ENCODE results near the gene MED19. TPM values are rescaled to one million over a fixed set of nuclear protein-coding genes. Genes with fewer than 3 reads are reported as not detected.
A peak's percentile ranks its signal among the peaks of the same experiment; 100 is the strongest.

The MED19 gene
- total RNA-seq, 1 donor from 2014 or later = 14.6 TPM

DNA sequence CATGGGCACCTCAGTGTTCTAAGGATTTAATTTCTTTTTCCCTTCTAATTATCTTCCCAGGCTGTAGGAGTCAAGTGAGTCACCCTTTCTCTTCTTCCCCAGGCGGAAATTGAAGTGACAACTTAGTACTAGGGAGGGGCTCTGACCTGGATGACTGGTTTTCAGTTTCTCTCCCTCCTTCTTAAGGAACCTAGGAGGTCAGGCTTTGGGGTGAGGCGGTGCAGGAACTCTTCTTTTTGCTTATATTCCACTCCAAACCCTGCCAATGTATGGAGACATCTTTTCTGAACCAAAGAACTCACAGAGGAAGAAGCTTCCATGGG, 31.5 kb downstream of the MED19 start:
- Mint-ChIP-seq H3K36me3 (ENCODE audit: low read depth) (peaks cover 73% of the 10 kb centered on the region), H3K4me3 (no peak overlapping the region), H3K4me1 (peaks cover 18% of the 10 kb centered on the region), H3K9me3 (no peaks in the 10 kb centered on the region), H3K27me3 (no peaks in the 10 kb centered on the region), H3K27ac (no peak overlapping the region)
- TF ChIP-seq, protein P1, sequence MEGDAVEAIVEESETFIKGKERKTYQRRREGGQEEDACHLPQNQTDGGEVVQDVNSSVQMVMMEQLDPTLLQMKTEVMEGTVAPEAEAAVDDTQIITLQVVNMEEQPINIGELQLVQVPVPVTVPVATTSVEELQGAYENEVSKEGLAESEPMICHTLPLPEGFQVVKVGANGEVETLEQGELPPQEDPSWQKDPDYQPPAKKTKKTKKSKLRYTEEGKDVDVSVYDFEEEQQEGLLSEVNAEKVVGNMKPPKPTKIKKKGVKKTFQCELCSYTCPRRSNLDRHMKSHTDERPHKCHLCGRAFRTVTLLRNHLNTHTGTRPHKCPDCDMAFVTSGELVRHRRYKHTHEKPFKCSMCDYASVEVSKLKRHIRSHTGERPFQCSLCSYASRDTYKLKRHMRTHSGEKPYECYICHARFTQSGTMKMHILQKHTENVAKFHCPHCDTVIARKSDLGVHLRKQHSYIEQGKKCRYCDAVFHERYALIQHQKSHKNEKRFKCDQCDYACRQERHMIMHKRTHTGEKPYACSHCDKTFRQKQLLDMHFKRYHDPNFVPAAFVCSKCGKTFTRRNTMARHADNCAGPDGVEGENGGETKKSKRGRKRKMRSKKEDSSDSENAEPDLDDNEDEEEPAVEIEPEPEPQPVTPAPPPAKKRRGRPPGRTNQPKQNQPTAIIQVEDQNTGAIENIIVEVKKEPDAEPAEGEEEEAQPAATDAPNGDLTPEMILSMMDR (IDR thresholded peaks at IDR 0.05) = no peak
- CTCF ChIA-PET = no interaction called here
- intact Hi-C loops (cut with micrococcal nuclease) = no loop called here
- POLR2A ChIA-PET = no interaction called here
- no peak for ATAC-seq (ENCODE audit: low read depth)
- DNase-seq = no peak

DNA sequence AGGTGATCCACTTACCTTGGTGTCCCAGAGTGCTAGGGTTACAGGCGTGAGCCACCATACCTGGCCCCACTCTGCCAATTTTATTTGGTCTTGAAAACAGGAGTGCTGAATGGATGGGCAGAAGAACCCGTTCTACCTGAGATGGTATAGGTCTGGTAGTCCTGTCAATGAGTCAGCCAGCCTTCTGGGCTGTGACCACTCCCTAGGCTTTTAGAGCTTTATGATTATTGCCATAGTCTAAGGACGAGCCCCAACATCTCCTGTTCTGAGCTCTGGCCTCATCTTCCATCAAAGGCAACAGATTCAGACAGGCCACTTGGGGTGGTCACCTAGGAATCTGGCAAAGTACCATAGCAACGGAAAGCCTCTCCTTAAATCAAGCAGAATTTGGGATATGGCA, 32.6 kb downstream of the MED19 start:
- intact Hi-C loops (cut with micrococcal nuclease) = no loop called here
- H3K27ac Mint-ChIP-seq = no peak overlapping the region
- TF ChIP-seq, protein P1 (IDR thresholded peaks at IDR 0.05) = no peak
- POLR2A ChIA-PET = interaction anchor here (0.5 kb wide), 1 partner anchor 41 kb away, joined by 4 read pairs; no protein-coding TSS in a partner anchor
- H3K4me3 Mint-ChIP-seq = no peak overlapping the region
- ATAC-seq (ENCODE audit: low read depth) = no peak
- no peaks in the 10 kb centered on the region for H3K9me3 Mint-ChIP-seq
- no peak for DNase-seq
- CTCF ChIA-PET = no interaction called here
- H3K4me1 Mint-ChIP-seq = peaks cover 24% of the 10 kb centered on the region
- H3K27me3 Mint-ChIP-seq = no peaks in the 10 kb centered on the region
- peaks cover 71% of the 10 kb centered on the region for H3K36me3 Mint-ChIP-seq (ENCODE audit: low read depth)

DNA sequence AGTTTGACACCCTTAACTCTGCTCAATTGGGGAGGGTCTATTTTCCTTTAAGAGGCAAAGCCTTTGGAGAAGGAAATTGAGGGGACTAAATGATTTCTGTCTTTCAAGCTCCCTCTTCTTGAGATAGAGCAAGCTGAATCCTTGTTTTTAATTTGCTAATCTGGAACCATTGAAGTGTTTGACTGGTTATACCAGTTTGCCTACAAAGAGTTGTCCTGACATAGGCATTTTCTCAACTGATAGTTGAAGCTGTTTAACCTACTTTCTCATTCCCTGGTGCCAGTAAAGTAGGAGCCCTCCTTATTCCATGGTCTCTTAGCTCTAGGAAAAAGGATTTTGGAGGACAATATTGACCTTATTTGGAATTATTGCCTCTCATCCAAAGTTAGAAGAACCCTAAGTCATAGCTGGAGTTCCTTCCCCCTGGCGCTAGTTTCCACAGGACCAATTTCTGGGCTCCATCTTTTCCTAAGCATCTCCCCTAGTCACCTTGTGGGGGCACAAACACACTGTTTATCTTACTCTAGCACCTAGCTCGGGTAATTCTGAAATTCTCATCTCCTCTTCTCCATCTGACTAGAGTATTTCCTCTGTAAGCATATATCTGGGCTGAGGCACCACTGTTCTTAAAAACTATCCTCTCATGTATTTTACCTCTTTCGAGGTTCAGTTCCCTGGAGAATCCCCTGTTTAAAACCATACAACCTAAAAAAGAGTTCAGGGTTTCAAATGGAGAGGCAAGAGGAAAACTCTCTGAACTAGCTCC, 36.7 kb downstream of the MED19 start:
- peaks cover 41% of the 10 kb centered on the region for H3K4me1 Mint-ChIP-seq
- TF ChIP-seq, protein P1 (IDR thresholded peaks at IDR 0.05) = no peak
- peaks cover 71% of the 10 kb centered on the region for H3K36me3 Mint-ChIP-seq (ENCODE audit: low read depth)
- no peak overlapping the region for H3K27ac Mint-ChIP-seq
- POLR2A ChIA-PET = interaction anchor here (1.8 kb wide), 1 partner anchor 37 kb away, joined by 5 read pairs; the partner anchor contains the start of genes MED19 and TMX2
- DNase-seq (no peak), ATAC-seq (ENCODE audit: low read depth) (no peak)
- intact Hi-C loops (cut with micrococcal nuclease) = no loop called here
- no peaks in the 10 kb centered on the region for H3K9me3 Mint-ChIP-seq
- no peaks in the 10 kb centered on the region for H3K27me3 Mint-ChIP-seq
- no peak overlapping the region for H3K4me3 Mint-ChIP-seq
- CTCF ChIA-PET = no interaction called here

DNA sequence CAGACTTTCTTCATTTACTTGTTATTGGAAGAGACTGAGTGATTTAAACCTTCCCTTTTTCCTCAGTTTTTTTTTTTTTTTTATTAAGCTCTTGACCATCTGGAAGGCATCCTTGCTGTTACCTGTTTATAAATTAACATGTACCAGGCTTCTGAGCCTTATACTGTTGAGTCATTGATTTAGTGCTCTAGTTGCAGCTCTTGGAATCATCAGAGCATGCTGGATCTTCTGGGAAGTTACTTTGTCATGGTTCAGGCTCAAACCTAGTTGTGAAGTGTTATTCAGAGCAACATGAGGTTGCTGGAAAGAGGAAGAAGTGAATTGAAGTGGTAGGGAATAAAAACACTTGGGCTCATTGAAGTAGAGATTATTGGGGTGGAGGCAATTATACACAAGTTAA, 37.8 kb downstream of the MED19 start:
- Mint-ChIP-seq H3K27me3 (no peaks in the 10 kb centered on the region), H3K9me3 (no peaks in the 10 kb centered on the region), H3K4me1 (peaks cover 50% of the 10 kb centered on the region), H3K27ac (no peak overlapping the region), H3K36me3 (ENCODE audit: low read depth) (peaks cover 70% of the 10 kb centered on the region), H3K4me3 (no peak overlapping the region)
- ATAC-seq (ENCODE audit: low read depth) (no peak), DNase-seq (no peak)
- TF ChIP-seq, protein P1 (IDR thresholded peaks at IDR 0.05) = no peak
- ChIA-PET POLR2A (interaction anchor here (0.6 to 1.8 kb wide), 2 partner anchors 38 to 68 kb away, joined by 3 to 5 read pairs; partner anchors contain the start of genes MED19 and TMX2), CTCF (no interaction called here)
- intact Hi-C loops (cut with micrococcal nuclease) = no loop called here

DNA sequence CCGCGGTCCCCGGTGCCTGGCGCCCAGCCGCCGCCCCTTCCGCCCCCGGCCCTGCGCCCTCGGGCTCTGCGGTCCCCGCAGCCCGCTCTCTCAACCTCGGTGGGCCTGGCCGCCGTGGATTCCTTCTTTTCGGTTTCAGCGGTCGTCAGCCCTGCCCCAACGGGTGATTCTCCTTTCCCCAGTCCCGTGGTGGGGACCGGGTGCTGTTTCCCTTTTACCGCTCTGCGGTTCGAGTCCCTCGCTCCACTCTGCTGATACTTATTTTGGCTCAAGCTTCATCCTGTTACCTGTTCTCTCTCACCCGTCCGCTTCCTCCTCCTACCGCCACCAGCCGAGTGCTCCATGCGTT, 43.6 kb downstream of the MED19 start:
- DNase-seq = no peak
- H3K27ac Mint-ChIP-seq = peak overlapping the region; percentile 99
- ChIA-PET CTCF (interaction anchor here (1.0 kb wide), 1 partner anchor 132 kb away, joined by 3 read pairs; no protein-coding TSS in a partner anchor), POLR2A (interaction anchor here (1.0 to 2.7 kb wide), 8 partner anchors 11 to 333 kb away, joined by 3 to 16 read pairs (median 6); partner anchors contain the start of genes CLP1, MED19, SELENOH and SSRP1)
- H3K9me3 Mint-ChIP-seq = no peaks in the 10 kb centered on the region
- H3K4me3 Mint-ChIP-seq = peak overlapping the region; percentile 89
- H3K4me1 Mint-ChIP-seq = peaks cover 51% of the 10 kb centered on the region
- H3K27me3 Mint-ChIP-seq = no peaks in the 10 kb centered on the region
- H3K36me3 Mint-ChIP-seq (ENCODE audit: low read depth) = peaks cover 41% of the 10 kb centered on the region
- TF ChIP-seq, protein P1 (IDR thresholded peaks at IDR 0.05) = no peak
- ATAC-seq (ENCODE audit: low read depth) = peak; percentile 3
- intact Hi-C loops (cut with micrococcal nuclease) = loop anchor here (2.0 to 10.0 kb wide), 2 partner anchors 14 to 1886 kb away; no protein-coding TSS in a partner anchor
